ENCODE measurements around the gene OPHN1.

Gene OPHN1

GRCh38 chrX:68061206-68061535 lies 372.1 kb downstream of the OPHN1 start:
- DNase-seq (ENCODE audit: low read depth): no peak

DNA sequence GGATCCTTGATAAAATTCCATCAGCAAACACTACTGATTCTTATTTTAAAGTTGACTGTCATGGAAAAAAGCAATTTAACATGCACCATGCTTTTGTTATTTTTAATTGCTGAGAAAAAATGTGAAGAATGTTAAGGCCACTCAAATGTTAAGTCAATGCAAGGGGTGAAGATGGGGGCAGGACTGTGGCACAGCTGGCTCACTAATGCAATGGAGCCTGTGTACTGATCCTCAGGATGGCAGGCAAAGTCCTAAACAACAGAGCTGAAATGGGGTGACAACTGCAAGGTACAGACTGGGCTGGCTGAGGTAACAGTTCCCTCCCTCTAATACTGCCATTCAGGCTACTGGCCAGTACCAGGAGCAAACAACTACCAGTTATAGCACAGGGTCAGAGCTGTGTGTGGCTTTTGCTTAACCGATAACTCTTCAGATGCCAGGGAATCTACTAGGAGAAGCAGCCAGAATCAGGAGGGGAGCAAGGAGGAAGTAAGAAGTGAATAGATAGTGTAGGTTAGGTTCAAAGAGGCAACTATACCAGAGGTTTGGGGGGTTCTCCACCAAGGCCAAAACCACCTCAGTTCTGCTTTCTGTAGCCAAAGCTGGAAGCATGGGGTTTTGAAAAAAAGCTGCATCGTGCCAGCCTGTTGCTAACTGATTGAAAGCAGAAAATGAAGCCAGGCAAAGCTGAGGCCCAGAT lies 372.6 kb downstream of the OPHN1 start:
- DNase-seq (ENCODE audit: low read depth): no peak

DNA sequence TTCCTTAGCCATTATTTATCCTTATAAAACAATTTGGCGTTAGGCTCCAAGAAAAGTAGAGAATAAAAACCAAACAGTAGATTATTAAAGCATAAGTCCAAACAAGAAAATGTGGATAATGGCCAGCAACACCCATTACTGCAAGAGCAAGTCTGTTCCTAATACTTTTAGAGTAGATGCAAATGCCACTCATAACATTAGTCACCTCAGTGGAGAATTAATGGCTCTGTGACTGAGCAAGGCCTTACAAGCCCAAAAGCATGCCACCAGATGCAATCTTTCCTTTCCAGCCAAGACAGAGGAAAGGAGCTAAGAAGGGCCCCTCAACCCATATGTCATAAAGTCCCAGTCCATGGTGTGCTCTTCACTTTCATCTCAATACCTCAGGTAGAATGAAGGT lies 373.8 kb downstream of the OPHN1 start:
- DNase-seq (ENCODE audit: low read depth): no peak

GRCh38 chrX:68049466-68049865 lies 383.8 kb downstream of the OPHN1 start:
- DNase-seq (ENCODE audit: low read depth): no peak

GRCh38 chrX:68048774-68049173 lies 384.5 kb downstream of the OPHN1 start:
- no peak for DNase-seq (ENCODE audit: low read depth)

DNA sequence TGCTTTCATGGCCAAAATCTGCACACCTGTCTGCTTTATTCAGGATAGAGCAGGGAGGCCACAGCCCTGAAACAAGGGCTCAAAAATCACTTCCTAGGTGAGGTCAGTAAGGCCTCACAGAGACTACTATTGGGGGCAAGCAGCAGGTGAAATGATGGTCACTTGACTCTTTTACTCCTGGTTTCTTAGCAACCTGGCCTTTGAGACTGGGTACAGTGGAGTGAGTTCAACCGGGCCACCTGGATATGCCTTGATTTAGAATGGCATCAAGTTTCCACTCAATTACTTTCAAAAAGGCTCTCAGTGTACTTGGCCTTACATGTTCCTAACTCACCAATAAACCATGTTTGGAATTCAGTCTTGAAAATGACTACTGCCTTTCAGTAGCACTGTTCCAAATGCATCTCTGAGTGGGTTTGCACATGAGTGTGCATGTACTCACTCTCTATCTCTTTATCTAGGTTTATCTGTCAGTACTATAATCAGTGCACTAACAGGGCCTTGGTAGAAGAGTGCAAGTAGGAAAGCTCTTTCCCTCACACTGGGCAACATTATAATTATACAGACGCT lies 388.2 kb downstream of the OPHN1 start:
- no peak for DNase-seq (ENCODE audit: low read depth)

- no peak for DNase-seq (ENCODE audit: low read depth)
Measured at GRCh38 chrX:68043713-68044438, 389.4 kb downstream of the OPHN1 start.

DNA sequence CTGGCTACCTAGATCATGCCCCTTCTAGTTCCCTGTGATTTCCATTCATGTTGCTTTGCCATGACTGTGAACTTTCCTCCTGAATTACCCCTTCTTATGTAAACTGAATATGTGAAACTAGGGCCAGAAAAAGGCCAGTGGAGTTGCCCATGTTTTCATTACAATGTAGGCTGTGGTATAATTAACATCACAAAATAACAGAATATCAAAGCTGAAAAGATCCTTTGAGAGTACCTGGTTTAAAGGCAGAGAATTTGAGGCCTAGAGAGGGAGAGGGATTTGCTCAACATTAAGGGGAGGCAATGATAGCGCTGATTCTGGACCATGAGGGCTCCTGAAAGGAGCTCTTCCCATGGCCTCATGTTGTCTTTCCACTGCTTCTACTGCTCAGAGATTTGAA lies 392.2 kb downstream of the OPHN1 start:
- DNase-seq (ENCODE audit: low read depth): no peak

GRCh38 chrX:68018248-68019203 lies 414.8 kb downstream of the OPHN1 start:
- DNase-seq (ENCODE audit: low read depth): peak; percentile 3

DNA sequence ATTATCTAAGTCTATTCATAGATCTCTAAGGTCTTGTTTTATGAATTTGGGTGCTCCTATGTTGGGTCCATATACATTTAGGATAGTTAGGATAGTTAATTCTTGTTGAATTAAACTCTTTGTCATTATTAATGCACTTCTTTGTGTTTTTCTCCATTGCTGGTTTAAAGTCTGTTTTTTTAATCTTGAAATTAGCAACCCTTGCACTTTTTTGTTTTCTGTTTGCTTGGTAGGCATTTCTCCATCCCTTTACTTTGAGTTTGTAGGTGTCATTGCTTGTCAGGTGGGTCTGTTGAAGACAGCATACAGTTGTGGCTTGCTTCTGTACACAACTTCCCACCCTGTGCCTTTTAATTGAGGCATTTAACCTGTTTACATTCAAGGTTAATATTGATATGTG lies 434.8 kb downstream of the OPHN1 start:
- no peak for DNase-seq (ENCODE audit: low read depth)
